Rectal smooth muscle tissue (tissue), 1 donor: ENCODE data around the gene PLXNB2.

Experiments used
- H3K27ac ChIP-seq: one replicate; pipeline ENCODE4 v1.7.0; 2013; ENCODE audit warnings: low read depth, low read length, inconsistent platforms
- H3K27me3 ChIP-seq: one replicate; pipeline ENCODE4 v1.7.0; 2013; ENCODE audit warnings: low read length; ENCODE audit not compliant: control insufficient read depth, insufficient read depth
- H3K36me3 ChIP-seq: one replicate; pipeline ENCODE4 v1.7.0; 2013; ENCODE audit warnings: low read length; ENCODE audit not compliant: control insufficient read depth, insufficient read depth
- H3K4me1 ChIP-seq: one replicate; pipeline ENCODE4 v1.7.0; 2013; ENCODE audit warnings: low read length; ENCODE audit not compliant: control insufficient read depth, insufficient read depth
- H3K4me3 ChIP-seq: one replicate; pipeline ENCODE4 v1.7.0; 2013; ENCODE audit warnings: low read length
- H3K9ac ChIP-seq: one replicate; pipeline ENCODE4 v1.7.0; 2013; ENCODE audit warnings: low read length

Gene PLXNB2

GRCh38 chr22:50297510-50298265, 9.8 kb downstream of the PLXNB2 start:
- Histone ChIP-seq H3K36me3 (no peaks in the 10 kb centered on the region), H3K4me1 (peaks cover 31% of the 10 kb centered on the region), H3K9ac (no peak overlapping the region), H3K27me3 (no peaks in the 10 kb centered on the region), H3K27ac (no peak overlapping the region), H3K4me3 (no peak overlapping the region)

DNA sequence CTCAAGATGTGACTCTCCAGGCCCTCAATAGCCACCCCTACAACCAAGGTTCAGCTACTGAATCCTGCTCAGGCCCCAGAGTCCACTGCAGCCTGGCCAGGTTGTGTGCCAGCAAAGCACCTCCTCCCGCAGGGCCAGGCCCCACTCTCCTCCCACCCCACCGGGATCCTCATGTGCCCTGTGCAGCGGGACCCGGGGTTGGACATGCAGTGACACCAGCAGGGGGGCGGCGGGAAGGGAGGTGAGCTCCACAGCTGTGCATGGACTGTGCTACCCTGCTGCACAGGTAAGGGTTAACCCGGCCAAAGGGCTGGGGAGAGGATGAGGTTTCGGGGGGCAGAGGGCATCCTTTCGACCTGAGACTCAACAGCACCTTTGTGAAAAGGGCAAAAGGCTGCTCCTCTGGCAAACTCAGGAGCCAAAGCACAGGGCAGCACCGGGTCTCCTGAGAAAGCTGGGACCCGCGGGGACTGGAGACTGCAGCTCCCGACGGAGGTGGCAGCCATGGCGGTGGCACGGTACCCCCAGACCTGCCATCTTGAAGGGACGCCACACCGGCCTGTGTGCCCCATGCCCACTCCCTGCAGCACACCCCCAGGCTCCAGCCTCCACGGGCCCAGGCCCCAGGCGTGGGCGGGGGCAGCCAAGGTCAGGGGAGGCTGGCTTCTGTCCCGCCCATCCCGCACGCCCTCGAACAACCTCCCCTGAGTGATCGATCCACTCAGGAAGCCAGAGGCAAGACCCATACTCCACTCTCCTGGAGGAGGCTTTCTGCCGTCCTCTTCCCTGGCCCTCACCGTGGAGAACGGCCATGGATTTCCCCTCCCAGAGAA, 10.6 kb downstream of the PLXNB2 start:
- Histone ChIP-seq H3K27ac (no peak overlapping the region), H3K4me3 (no peak overlapping the region), H3K9ac (no peak overlapping the region), H3K4me1 (peaks cover 28% of the 10 kb centered on the region), H3K36me3 (no peaks in the 10 kb centered on the region), H3K27me3 (no peaks in the 10 kb centered on the region)

DNA sequence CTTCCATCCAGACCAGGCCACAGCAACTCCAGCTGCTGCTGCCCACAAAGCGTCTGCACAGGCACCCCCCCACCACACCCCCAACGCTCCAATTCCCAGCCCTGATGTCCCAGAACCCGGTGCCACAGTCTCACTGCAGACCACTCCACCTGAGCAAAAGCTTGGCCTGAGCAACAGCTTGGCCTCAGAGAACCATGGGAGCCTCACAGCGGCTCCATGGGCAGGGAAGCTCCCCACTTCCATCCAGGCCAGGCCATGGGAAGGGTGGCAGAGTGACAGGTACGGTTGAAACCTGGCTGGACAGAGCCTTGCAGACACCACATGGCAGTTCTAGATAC, 13.2 kb downstream of the PLXNB2 start:
- peak overlapping the region; percentile 44 for H3K4me3 ChIP-seq
- peaks cover 15% of the 10 kb centered on the region for H3K36me3 ChIP-seq
- no peak overlapping the region for H3K9ac ChIP-seq
- no peaks in the 10 kb centered on the region for H3K27me3 ChIP-seq
- H3K4me1 ChIP-seq, result peaks cover 19% of the 10 kb centered on the region
- peak overlapping the region; percentile 65 for H3K27ac ChIP-seq

GRCh38 chr22:50293441-50294318, 13.8 kb downstream of the PLXNB2 start:
- no peaks in the 10 kb centered on the region for H3K27me3 ChIP-seq
- H3K27ac ChIP-seq, result peak overlapping the region; percentile 65
- peaks cover 19% of the 10 kb centered on the region for H3K4me1 ChIP-seq
- H3K9ac ChIP-seq, result no peak overlapping the region
- H3K36me3 ChIP-seq, result peaks cover 20% of the 10 kb centered on the region
- H3K4me3 ChIP-seq, result peak overlapping the region; percentile 40

- Histone ChIP-seq H3K4me3 (peak overlapping the region; percentile 43), H3K27me3 (no peaks in the 10 kb centered on the region), H3K4me1 (peaks cover 19% of the 10 kb centered on the region)
Measured at GRCh38 chr22:50292643-50293440, 14.6 kb downstream of the PLXNB2 start.

GRCh38 chr22:50289942-50290630, 17.4 kb downstream of the PLXNB2 start:
- H3K27me3 ChIP-seq, result no peaks in the 10 kb centered on the region
- H3K27ac ChIP-seq, result no peak overlapping the region
- peaks cover 14% of the 10 kb centered on the region for H3K4me1 ChIP-seq
- H3K4me3 ChIP-seq, result no peak overlapping the region
- H3K9ac ChIP-seq, result no peak overlapping the region
- peaks cover 32% of the 10 kb centered on the region for H3K36me3 ChIP-seq

More at GRCh38 chr22:50292643-50293440, 14.6 kb downstream of the PLXNB2 start:
- Histone ChIP-seq H3K27ac (peak overlapping the region; percentile 65), H3K9ac (no peak overlapping the region), H3K36me3 (peaks cover 27% of the 10 kb centered on the region)

DNA sequence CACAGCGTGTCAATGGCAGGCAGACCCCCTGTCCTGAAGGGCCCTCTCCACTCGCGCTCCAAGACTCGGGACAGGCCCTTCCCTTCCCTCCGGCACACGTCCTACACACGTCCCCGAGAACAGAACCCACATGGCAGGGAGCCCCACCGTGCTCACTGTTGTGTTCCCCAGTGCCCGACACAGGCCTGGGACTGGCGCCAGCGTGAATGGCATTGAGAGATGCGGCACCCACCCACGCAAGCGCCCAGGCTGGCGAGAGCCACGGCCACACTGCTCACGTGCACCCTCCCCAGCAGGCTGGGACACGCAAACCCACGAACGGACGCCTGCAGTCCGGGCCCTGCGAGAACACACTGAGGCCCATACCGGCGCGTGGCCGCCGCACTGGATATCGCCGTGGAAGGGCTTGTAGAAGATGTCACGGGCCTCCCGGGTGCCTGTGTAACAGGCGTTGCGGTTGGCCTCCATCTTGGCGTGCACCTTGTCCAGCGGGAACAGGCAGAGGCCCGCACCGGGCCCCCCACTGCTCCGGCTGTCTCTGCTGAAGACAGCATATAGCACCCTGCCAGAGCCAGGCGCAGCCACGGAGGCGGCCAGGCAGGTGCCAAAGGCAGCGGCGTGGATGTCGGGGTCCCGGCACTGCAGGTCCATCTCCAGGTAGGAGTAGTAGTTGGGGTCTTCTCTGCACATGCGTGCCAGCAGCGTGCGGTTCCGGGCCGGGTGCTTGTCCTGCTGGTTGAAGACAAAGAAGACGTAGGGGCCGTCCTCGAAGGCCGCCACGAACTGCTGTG, 18.1 kb downstream of the PLXNB2 start:
- no peak overlapping the region for H3K27ac ChIP-seq
- H3K9ac ChIP-seq, result no peak overlapping the region
- H3K36me3 ChIP-seq, result peaks cover 32% of the 10 kb centered on the region

GRCh38 chr22:50287731-50288130, 19.7 kb downstream of the PLXNB2 start:
- Histone ChIP-seq H3K9ac (no peak overlapping the region), H3K4me3 (no peak overlapping the region), H3K27me3 (no peaks in the 10 kb centered on the region), H3K27ac (no peak overlapping the region), H3K36me3 (peaks cover 36% of the 10 kb centered on the region), H3K4me1 (peaks cover 4% of the 10 kb centered on the region)

More for the DNA sequence above, 18.1 kb downstream of the PLXNB2 start:
- Histone ChIP-seq H3K27me3 (no peaks in the 10 kb centered on the region), H3K4me3 (no peak overlapping the region), H3K4me1 (peaks cover 14% of the 10 kb centered on the region)

- Histone ChIP-seq H3K9ac (no peak overlapping the region), H3K27me3 (no peaks in the 10 kb centered on the region), H3K36me3 (peaks cover 40% of the 10 kb centered on the region), H3K4me1 (no peaks in the 10 kb centered on the region), H3K27ac (no peak overlapping the region), H3K4me3 (no peak overlapping the region)
Measured at GRCh38 chr22:50286701-50287318, 20.6 kb downstream of the PLXNB2 start.

DNA sequence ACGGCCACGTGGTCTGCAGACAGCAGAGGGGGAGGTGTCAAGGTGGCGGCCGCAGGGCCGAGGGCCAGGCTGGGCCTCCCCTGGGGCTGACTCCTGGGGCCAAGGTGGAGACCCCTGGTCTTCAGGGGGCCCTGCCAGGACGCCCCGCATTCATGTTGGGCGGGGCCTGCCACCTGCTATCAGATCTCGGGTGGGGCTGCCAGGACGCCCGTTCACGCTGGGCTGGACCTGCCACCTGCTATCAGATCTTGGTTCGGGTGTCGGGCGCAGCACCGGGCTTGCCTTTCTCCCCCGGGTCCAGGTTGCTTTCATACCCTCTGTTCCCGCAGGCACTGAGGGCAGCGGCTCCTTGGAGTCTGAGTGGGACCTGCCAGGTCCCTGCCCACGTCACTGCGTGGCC, 21.2 kb downstream of the PLXNB2 start:
- peaks cover 39% of the 10 kb centered on the region for H3K36me3 ChIP-seq
- no peak overlapping the region for H3K4me3 ChIP-seq
- no peak overlapping the region for H3K9ac ChIP-seq
- H3K4me1 ChIP-seq, result no peaks in the 10 kb centered on the region
- H3K27ac ChIP-seq, result no peak overlapping the region
- H3K27me3 ChIP-seq, result no peaks in the 10 kb centered on the region
